Rectal smooth muscle tissue (tissue), 1 donor: ENCODE data around the gene ACTR10.

ENCODE experiments used
- H3K27ac ChIP-seq: one replicate; pipeline ENCODE4 v1.7.0; 2013; ENCODE audit warnings: low read depth, low read length, inconsistent platforms
- H3K27me3 ChIP-seq: one replicate; pipeline ENCODE4 v1.7.0; 2013; ENCODE audit warnings: low read length; ENCODE audit not compliant: control insufficient read depth, insufficient read depth
- H3K36me3 ChIP-seq: one replicate; pipeline ENCODE4 v1.7.0; 2013; ENCODE audit warnings: low read length; ENCODE audit not compliant: control insufficient read depth, insufficient read depth
- H3K4me1 ChIP-seq: one replicate; pipeline ENCODE4 v1.7.0; 2013; ENCODE audit warnings: low read length; ENCODE audit not compliant: control insufficient read depth, insufficient read depth
- H3K4me3 ChIP-seq: one replicate; pipeline ENCODE4 v1.7.0; 2013; ENCODE audit warnings: low read length
- H3K9ac ChIP-seq: one replicate; pipeline ENCODE4 v1.7.0; 2013; ENCODE audit warnings: low read length

The ACTR10 gene

DNA sequence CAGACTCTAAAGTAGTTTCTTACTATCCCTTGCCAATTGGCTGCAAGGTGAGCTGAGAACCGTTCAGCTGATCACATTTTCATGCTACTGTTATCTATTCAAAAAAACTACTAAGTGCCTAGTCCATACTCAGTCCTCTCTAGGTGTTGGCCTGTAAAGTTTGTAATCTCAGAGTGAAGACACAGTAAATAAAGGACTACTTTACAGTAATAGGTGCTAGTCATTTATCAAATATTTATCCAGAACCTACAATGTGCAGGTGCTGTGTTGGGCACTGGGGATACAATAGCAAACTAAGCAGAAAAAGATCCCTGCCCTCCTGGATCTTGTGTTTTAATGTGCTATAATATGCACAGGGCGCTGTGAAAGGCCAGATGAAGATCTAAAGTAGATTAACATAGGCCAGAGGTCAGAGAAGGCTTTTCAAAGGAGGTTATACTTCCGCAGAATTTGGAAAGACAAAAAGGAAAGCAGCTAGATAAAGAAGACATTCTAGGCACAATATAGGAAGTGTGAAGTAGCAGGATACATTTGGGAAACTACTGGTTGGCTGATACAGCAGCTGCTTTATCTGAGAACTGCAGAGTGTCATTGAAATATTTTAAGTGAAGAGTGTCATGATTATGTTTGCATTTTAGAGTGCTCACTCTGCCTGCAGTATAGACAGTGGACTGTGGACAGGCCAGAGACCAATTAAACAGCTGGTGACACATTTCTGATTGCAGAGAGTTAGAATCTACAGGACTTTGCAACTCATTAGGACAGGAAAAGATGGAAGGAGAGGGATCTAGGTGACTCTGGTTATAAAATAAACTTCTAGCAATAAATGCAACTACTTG, 8.0 kb upstream of the ACTR10 start:
- H3K27ac ChIP-seq = no peak overlapping the region
- H3K4me3 ChIP-seq = no peak overlapping the region
- H3K4me1 ChIP-seq = no peaks in the 10 kb centered on the region

GRCh38 chr14:58193542-58193941, 6.4 kb upstream of the ACTR10 start:
- H3K27ac ChIP-seq = no peak overlapping the region
- H3K4me3 ChIP-seq = no peak overlapping the region
- no peaks in the 10 kb centered on the region for H3K27me3 ChIP-seq

More for the DNA sequence above, 8.0 kb upstream of the ACTR10 start:
- Histone ChIP-seq H3K27me3 (no peaks in the 10 kb centered on the region), H3K9ac (no peak overlapping the region), H3K36me3 (no peaks in the 10 kb centered on the region)

GRCh38 chr14:58196198-58196597, 3.8 kb upstream of the ACTR10 start:
- H3K4me3 ChIP-seq = no peak overlapping the region
- no peaks in the 10 kb centered on the region for H3K36me3 ChIP-seq
- no peak overlapping the region for H3K27ac ChIP-seq
- H3K9ac ChIP-seq = no peak overlapping the region
- no peaks in the 10 kb centered on the region for H3K27me3 ChIP-seq
- H3K4me1 ChIP-seq = peaks cover 6% of the 10 kb centered on the region

More at GRCh38 chr14:58193542-58193941, 6.4 kb upstream of the ACTR10 start:
- Histone ChIP-seq H3K4me1 (no peaks in the 10 kb centered on the region), H3K36me3 (no peaks in the 10 kb centered on the region), H3K9ac (no peak overlapping the region)

DNA sequence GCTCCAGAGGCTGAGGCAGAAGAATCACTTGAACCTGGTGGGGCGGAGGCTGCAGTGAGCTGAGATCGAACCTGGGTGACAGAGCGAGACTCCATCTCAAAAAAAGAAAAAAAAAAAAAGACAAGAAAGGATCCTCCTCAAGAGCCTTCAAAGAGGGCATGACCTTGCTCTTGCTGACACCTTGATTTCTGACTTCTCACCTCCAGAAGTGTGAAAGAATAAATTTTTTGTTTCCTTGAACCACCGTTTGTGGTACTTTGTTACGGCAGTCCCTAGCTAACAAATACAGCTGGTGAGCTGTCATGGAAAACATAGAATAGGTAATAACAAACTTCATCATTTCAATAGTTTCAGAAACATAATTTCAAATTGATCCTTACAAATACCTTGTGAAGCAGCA, 1.9 kb upstream of the ACTR10 start:
- Histone ChIP-seq H3K4me1 (peaks cover 9% of the 10 kb centered on the region), H3K4me3 (no peak overlapping the region), H3K27me3 (no peaks in the 10 kb centered on the region), H3K27ac (no peak overlapping the region), H3K36me3 (no peaks in the 10 kb centered on the region), H3K9ac (no peak overlapping the region)

DNA sequence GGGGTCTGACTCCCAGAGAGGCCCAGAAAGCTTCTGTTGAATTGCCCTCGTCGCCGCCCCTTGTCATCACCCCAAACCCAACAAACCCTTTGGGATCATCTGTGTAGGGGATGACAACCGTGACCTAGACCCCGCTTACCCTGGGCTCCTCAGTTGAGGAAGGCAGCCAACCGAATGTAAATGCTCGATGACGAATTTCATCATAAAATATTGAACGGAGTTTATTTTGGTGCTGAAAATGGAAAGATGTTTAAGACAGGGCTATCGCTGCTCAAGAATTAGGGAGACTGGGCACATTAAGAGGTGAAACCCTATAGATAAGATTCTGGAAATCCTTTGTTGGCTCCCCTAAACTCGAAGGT, 512 bp downstream of the ACTR10 start:
- Histone ChIP-seq H3K9ac (peak overlapping the region; percentile 96), H3K4me3 (peak overlapping the region; percentile 95), H3K4me1 (peaks cover 9% of the 10 kb centered on the region), H3K27ac (peak overlapping the region; percentile 97), H3K36me3 (no peaks in the 10 kb centered on the region), H3K27me3 (no peaks in the 10 kb centered on the region)

- Histone ChIP-seq H3K27ac (peak overlapping the region; percentile 97), H3K4me3 (peak overlapping the region; percentile 95), H3K9ac (peak overlapping the region; percentile 96), H3K4me1 (peaks cover 9% of the 10 kb centered on the region), H3K36me3 (no peaks in the 10 kb centered on the region), H3K27me3 (no peaks in the 10 kb centered on the region)
These were observed 897 bp downstream of the ACTR10 start for GRCh38 chr14:58200846-58201245.

DNA sequence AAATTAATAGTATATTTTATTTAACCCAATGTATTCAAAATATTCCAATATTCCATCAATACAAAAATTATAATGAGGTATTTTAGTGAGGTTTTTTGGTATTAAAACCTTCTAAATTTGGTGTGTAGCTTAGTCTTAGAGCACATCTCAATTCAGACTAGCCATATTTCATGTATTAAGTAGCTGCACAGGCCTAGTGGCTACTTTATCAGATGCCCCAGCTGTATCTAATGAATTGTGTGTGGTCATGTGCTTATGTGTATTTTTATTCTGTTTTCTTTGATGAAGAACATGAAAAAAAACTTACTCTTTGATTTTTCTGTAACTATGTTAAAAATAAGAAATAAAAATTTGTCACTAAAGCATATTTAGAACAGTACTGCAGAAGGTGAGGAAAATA, 13.2 kb downstream of the ACTR10 start:
- H3K4me3 ChIP-seq = no peak overlapping the region
- no peak overlapping the region for H3K9ac ChIP-seq
- no peaks in the 10 kb centered on the region for H3K4me1 ChIP-seq
- H3K27ac ChIP-seq = no peak overlapping the region
- H3K36me3 ChIP-seq = peaks cover 13% of the 10 kb centered on the region
- H3K27me3 ChIP-seq = no peaks in the 10 kb centered on the region

- Histone ChIP-seq H3K4me3 (no peak overlapping the region), H3K4me1 (no peaks in the 10 kb centered on the region), H3K27me3 (no peaks in the 10 kb centered on the region), H3K36me3 (peaks cover 13% of the 10 kb centered on the region), H3K27ac (no peak overlapping the region), H3K9ac (no peak overlapping the region)
These were observed 15.4 kb downstream of the ACTR10 start for GRCh38 chr14:58215191-58215914.

GRCh38 chr14:58216544-58216943, 16.6 kb downstream of the ACTR10 start:
- H3K4me1 ChIP-seq = no peaks in the 10 kb centered on the region
- no peak overlapping the region for H3K9ac ChIP-seq
- no peaks in the 10 kb centered on the region for H3K27me3 ChIP-seq
- H3K27ac ChIP-seq = no peak overlapping the region
- H3K36me3 ChIP-seq = peaks cover 13% of the 10 kb centered on the region
- H3K4me3 ChIP-seq = no peak overlapping the region

DNA sequence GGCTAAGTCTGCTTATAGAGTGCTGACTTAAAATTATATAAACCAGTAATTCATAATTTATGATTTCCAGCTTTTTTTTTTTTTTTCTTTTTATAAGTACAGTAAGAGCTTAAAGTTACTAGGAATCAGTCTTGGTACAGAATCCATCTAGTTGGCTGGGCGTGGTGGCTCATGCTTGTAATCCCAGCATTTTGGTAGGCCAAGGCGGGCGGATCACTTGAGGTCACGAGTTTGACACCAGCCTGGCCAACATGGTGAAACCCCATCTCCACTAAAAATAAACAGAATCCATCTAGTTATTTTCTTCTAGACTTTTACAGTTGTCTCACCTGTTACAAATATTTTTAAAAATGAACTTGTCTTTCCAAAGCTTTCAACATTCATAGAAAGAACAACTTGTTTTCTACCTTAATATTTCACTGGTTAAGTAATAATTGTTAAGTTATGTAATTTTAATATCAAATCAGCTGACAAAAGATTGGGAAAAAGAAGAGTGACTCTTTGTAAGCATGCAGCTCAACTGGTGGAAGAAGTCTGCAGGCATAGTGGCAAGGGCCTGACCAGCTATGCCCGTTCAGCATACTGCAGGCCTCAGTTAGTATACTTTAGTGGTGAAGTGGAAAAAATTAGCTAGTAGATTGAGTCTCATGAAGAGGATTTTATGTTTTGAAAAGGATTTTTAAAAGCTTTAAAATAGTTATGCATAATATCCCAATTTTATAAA, 27.3 kb downstream of the ACTR10 start:
- Histone ChIP-seq H3K27ac (no peak overlapping the region), H3K4me3 (no peak overlapping the region), H3K9ac (no peak overlapping the region), H3K4me1 (no peaks in the 10 kb centered on the region), H3K27me3 (no peaks in the 10 kb centered on the region), H3K36me3 (peaks cover 2% of the 10 kb centered on the region)

DNA sequence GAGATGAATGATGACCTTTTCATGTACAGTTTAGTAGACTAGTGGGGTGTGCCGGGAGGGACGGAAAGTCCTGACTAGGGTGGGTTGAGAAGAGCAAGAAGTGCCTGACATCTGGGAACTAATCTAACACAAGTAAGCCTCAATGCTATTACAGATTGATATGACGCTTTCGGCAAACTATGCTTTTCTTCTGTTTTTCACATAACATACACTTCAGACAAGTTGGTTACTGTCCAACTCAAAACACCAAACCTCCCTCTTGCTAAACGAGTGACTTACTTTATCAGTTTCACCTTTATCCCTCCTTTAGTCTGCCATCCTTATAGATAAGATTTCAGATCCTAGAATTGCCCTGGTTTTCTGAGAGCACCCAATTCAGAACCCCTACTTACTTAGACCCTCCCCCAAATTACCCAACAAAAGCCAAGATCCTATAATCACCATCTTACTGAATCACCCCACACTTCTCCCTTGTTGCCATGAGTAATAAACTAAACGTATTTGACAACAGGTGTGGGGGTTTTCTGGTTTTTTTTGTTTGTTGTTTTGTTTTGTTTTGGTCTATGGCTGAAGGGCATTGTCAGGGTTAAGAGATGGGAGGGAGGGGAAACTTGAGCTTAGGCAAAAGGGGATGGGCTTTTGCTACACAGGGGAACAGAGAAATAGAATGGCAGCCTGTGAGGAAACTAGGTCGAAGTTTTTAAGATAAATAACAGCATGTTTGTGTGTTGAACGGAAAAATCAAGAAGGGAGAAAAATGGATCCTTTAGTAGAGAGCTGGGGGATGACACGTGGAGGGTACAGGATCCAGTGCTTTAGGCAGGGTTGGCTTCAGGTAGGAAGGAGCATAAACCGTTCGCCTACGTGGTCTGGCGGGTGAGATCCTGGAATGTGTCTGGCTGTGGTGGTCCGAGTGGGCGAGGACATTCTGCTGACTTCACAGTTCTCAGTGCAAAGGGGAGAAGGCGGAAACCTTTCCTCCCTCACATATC, 38.6 kb downstream of the ACTR10 start:
- Histone ChIP-seq H3K4me1 (peaks cover 2% of the 10 kb centered on the region), H3K27me3 (no peaks in the 10 kb centered on the region), H3K4me3 (peak overlapping the region; percentile 64), H3K36me3 (no peaks in the 10 kb centered on the region), H3K27ac (peak overlapping the region; percentile 62), H3K9ac (peak overlapping the region; percentile 7)
